HCT116 (cell line): ENCODE measurements around the gene TIPARP. TPM values are rescaled to one million over a fixed set of nuclear protein-coding genes. Genes with fewer than 3 reads are reported as not detected.

Experiments used
- ATAC-seq: fragments of 200-7000 bp; cut with Tn5 transposase; 2 replicates; pipeline ENCODE4 v1.9.1; 2020; ENCODE audit warnings: mild to moderate bottlenecking, moderate library complexity
- BruUV-seq: library from RNA; stranded (reverse); fragments of 400-500 nt; replicated peaks from 2 replicates; lab custom pipeline; 2021; lab: Mats Ljungman, UMichigan
- CTCF ChIA-PET: fragments of 300-600 bp; sonication (Branson Sonifier 250); formaldehyde crosslinking; loops from one replicate; lab custom pipeline; 2021; ENCODE audit warnings: antibody characterized with exemption; lab: Charles Lee
- POLR2A ChIA-PET: fragments of 300-600, 350-600 bp; sonication (Branson Sonifier 250); formaldehyde crosslinking; loops from one replicate; lab custom pipeline; 2021; ENCODE audit warnings: antibody characterized with exemption; lab: Charles Lee
- RAD21 ChIA-PET, 2 experiments: fragments of 300-600 bp; sonication (Branson Sonifier 250); formaldehyde crosslinking; loops; one replicate each; lab custom pipeline; 2023; ENCODE audit warnings: low total read pairs in 2 of 2; ENCODE audit not compliant: uncharacterized antibody in 2 of 2, unreplicated experiment in 2 of 2, low non-redundant PET in 1 of 2; lab: Charles Lee
- DNase-seq: peaks from one replicate; pipeline ENCODE4 v3.0.0-alpha.2; 2010; ENCODE audit warnings: low read depth, low spot score
- H2AFZ ChIP-seq: fragments of 200-600 bp; shearing (Covaris generic), sonication (generic); 2 replicates; pipeline ENCODE4 v1.6.1; 2017; ENCODE audit warnings: low read depth, mixed run types, mixed read lengths, antibody characterized with exemption, low read length; ENCODE audit not compliant: poor library complexity, severe bottlenecking
- H3K27ac ChIP-seq: 2 replicates; pipeline ENCODE4 v1.5.1; 2012; ENCODE audit warnings: low read depth, low read length
- H3K27me3 ChIP-seq: fragments of 200-600 bp; sonication (generic); 2 replicates; pipeline ENCODE4 v1.6.1; 2016; ENCODE audit warnings: mixed run types, low read length, mixed read lengths; ENCODE audit not compliant: insufficient read depth
- H3K36me3 ChIP-seq, 2 experiments: fragments of 200-500 bp in 1 of 2; fragments of 200-600 bp in 1 of 2; sonication (Bioruptor generic) in 1 of 2; sonication (generic) in 1 of 2; 2 replicates each; pipeline versions ENCODE4 v1.5.1 to v1.6.1; 2014 to 2016; ENCODE audit warnings: low read length in 2 of 2, inconsistent platforms in 1 of 2, mixed read lengths in 1 of 2, mixed run types in 1 of 2; ENCODE audit not compliant: insufficient read depth in 2 of 2, control insufficient read depth in 1 of 2
- H3K4me1 ChIP-seq, 2 experiments: fragments of 200-600 bp in 1 of 2; sonication (generic) in 1 of 2; 2 replicates each; pipeline versions ENCODE4 v1.5.1 to v1.6.1; 2012 to 2017; ENCODE audit warnings: low read length in 2 of 2, inconsistent platforms in 1 of 2, mild to moderate bottlenecking in 1 of 2, mixed read lengths in 1 of 2, mixed run types in 1 of 2, moderate library complexity in 1 of 2; ENCODE audit not compliant: insufficient read depth in 2 of 2, control insufficient read depth in 1 of 2
- H3K4me2 ChIP-seq: fragments of 200-600 bp; sonication (generic); 2 replicates; pipeline ENCODE4 v1.6.1; 2017; ENCODE audit warnings: mixed run types, low read length, mixed read lengths
- H3K4me3 ChIP-seq, 2 experiments: fragments of 200-600 bp in 1 of 2; sonication (generic) in 1 of 2; replicated peaks in 1 of 2; 2 replicates each; pipeline ENCODE4 v1.5.1; 2011 to 2016; ENCODE audit warnings: low read length in 2 of 2, control low read depth in 1 of 2, low read depth in 1 of 2, mild to moderate bottlenecking in 1 of 2, mixed read lengths in 1 of 2, mixed run types in 1 of 2
- H3K79me2 ChIP-seq: fragments of 200-600 bp; sonication (generic); 2 replicates; pipeline ENCODE4 v1.6.1; 2017; ENCODE audit warnings: mild to moderate bottlenecking, mixed run types, low read length, moderate library complexity, mixed read lengths; ENCODE audit not compliant: insufficient read depth
- H3K9ac ChIP-seq: fragments of 200-600 bp; sonication (generic); 2 replicates; pipeline ENCODE4 v1.6.1; 2016; ENCODE audit warnings: low read length, mixed read lengths
- H3K9me2 ChIP-seq: fragments of 200-600 bp; sonication (generic), shearing (Covaris generic); 2 replicates; pipeline ENCODE4 v1.6.1; 2017; ENCODE audit warnings: mixed run types, mild to moderate bottlenecking, moderate library complexity; ENCODE audit not compliant: insufficient read depth
- H3K9me3 ChIP-seq, 2 experiments: fragments of 200-500 bp in 1 of 2; fragments of 200-600 bp in 1 of 2; sonication (Bioruptor generic) in 1 of 2; sonication (generic) in 1 of 2; 2 replicates each; pipeline ENCODE4 v1.6.1; 2014 to 2017; ENCODE audit warnings: low read length in 2 of 2, mixed read lengths in 2 of 2, inconsistent platforms in 1 of 2, low read depth in 1 of 2, mild to moderate bottlenecking in 1 of 2, mixed run types in 1 of 2, moderate library complexity in 1 of 2; ENCODE audit not compliant: control insufficient read depth in 1 of 2, insufficient read depth in 1 of 2
- H4K20me1 ChIP-seq: fragments of 200-600 bp; sonication (generic), shearing (Covaris generic); 2 replicates; pipeline ENCODE4 v1.6.1; 2017; ENCODE audit warnings: mixed run types, mild to moderate bottlenecking, moderate library complexity; ENCODE audit not compliant: insufficient read depth
- CBX3 ChIP-seq: IDR thresholded peaks from 2 replicates; pipeline ENCODE4 v1.6.1; 2012; ENCODE audit warnings: low read depth
- CEBPB ChIP-seq: IDR thresholded peaks from 2 replicates; pipeline ENCODE4 v1.6.1; 2012; ENCODE audit warnings: low read depth
- EGR1 ChIP-seq: IDR thresholded peaks from 2 replicates; pipeline ENCODE4 v1.6.1; 2012; ENCODE audit warnings: low read depth
- EZH2phosphoT487 ChIP-seq: fragments of 200-600 bp; IDR thresholded peaks from 2 replicates; pipeline ENCODE4 v1.6.1; 2018; ENCODE audit warnings: antibody characterized with exemption, borderline replicate concordance
- FOSL1 ChIP-seq: IDR thresholded peaks from 2 replicates; pipeline ENCODE4 v1.6.1; 2012; ENCODE audit warnings: low read depth
- JUND ChIP-seq: IDR thresholded peaks from 2 replicates; pipeline ENCODE4 v1.6.1; 2012
- POLR2A ChIP-seq: IDR thresholded peaks from 2 replicates; pipeline ENCODE4 v1.7.0; 2011; ENCODE audit warnings: borderline replicate concordance; ENCODE audit not compliant: insufficient read depth, insufficient read length; ENCODE audit errors: extremely low read depth
- RAD21 ChIP-seq: IDR thresholded peaks from 2 replicates; pipeline ENCODE4 v1.6.1; 2012; ENCODE audit warnings: low read depth, mild to moderate bottlenecking
- SP1 ChIP-seq: IDR thresholded peaks from 2 replicates; pipeline ENCODE4 v1.6.1; 2012; ENCODE audit warnings: low read depth
- SRF ChIP-seq: IDR thresholded peaks from 2 replicates; pipeline ENCODE4 v1.6.1; 2012; ENCODE audit warnings: low read depth
- TCF7L2 ChIP-seq: IDR thresholded peaks from 2 replicates; pipeline ENCODE4 v1.7.0; 2011; ENCODE audit warnings: borderline replicate concordance, inconsistent platforms; ENCODE audit not compliant: insufficient read depth, insufficient read length; ENCODE audit errors: extremely low read depth
- YY1 ChIP-seq: IDR thresholded peaks from 2 replicates; pipeline ENCODE4 v1.6.1; 2011; ENCODE audit warnings: low read length, low read depth, moderate library complexity, mild to moderate bottlenecking; ENCODE audit not compliant: insufficient replicate concordance; ENCODE audit errors: extremely low read depth
- intact Hi-C: fragments of 100-400 bp; cut with micrococcal nuclease; formaldehyde crosslinking; loops from 2 replicates; pipeline ENCODE4 v1.10.0; 2022
- total RNA-seq: library from RNA; stranded (reverse); gene quantifications from one replicate; pipeline ENCODE4 v1.2.1, GENCODE V29; 2021; ENCODE audit not compliant: unreplicated experiment
- TF ChIP-seq, protein P1 (sequence below): IDR thresholded peaks from 2 replicates; pipeline ENCODE4 v1.6.1; 2011; ENCODE audit warnings: mild to moderate bottlenecking, low read length, moderate library complexity; ENCODE audit not compliant: insufficient replicate concordance; ENCODE audit errors: extremely low read depth
- TF ChIP-seq, protein P2 (sequence below): IDR thresholded peaks from 2 replicates; pipeline ENCODE4 v1.6.1; 2012
- TF ChIP-seq, protein P3 (sequence below): IDR thresholded peaks from 2 replicates; pipeline ENCODE4 v1.6.1; 2012

TIPARP gene
- total RNA-seq, 1 experiment from 2014 or later = 51.3 TPM

DNA sequence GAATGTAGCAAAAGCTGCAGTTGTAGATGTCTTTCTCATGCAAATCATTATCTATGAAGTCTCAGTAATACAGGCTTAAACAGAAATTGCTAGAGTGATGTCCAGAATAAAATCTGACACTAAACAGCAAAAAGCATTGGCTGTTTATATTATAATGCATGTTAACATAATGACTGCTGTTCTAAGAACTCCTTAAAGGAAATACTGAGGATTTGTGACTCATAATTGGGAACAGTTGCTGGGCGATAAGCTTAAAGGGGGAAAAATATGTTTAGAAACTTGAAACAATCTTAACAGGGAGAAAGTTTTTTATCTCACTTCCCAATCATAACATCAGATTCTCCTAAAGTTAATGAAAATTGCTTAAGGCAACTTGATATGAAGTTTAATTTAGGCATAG, 17.5 kb downstream of the TIPARP start:
- ChIA-PET POLR2A (no interaction called here), RAD21 (no interaction called here), CTCF (no interaction called here)
- peaks cover 100% of the 10 kb centered on the region for H3K79me2 ChIP-seq
- ATAC-seq = no peak
- peaks cover 20 to 50% of the 10 kb centered on the region in 2 experiments for H3K36me3 ChIP-seq
- DNase-seq = no peak
- no peaks in the 10 kb centered on the region for H3K9me2 ChIP-seq
- H3K27me3 ChIP-seq = no peaks in the 10 kb centered on the region
- no TSS peak for BruUV-seq
- TF ChIP-seq, protein P1, sequence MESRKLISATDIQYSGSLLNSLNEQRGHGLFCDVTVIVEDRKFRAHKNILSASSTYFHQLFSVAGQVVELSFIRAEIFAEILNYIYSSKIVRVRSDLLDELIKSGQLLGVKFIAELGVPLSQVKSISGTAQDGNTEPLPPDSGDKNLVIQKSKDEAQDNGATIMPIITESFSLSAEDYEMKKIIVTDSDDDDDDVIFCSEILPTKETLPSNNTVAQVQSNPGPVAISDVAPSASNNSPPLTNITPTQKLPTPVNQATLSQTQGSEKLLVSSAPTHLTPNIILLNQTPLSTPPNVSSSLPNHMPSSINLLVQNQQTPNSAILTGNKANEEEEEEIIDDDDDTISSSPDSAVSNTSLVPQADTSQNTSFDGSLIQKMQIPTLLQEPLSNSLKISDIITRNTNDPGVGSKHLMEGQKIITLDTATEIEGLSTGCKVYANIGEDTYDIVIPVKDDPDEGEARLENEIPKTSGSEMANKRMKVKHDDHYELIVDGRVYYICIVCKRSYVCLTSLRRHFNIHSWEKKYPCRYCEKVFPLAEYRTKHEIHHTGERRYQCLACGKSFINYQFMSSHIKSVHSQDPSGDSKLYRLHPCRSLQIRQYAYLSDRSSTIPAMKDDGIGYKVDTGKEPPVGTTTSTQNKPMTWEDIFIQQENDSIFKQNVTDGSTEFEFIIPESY = no peak
- TF ChIP-seq POLR2A (no peak), SRF (no peak), CEBPB (no peak), TCF7L2 (no peak), RAD21 (no peak), EGR1 (no peak), FOSL1 (no peak), CBX3 (no peak), SP1 (no peak), JUND (no peak), EZH2phosphoT487 (no peak), YY1 (no peak)
- TF ChIP-seq, protein P2, sequence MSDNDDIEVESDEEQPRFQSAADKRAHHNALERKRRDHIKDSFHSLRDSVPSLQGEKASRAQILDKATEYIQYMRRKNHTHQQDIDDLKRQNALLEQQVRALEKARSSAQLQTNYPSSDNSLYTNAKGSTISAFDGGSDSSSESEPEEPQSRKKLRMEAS = no peak
- TF ChIP-seq, protein P3, sequence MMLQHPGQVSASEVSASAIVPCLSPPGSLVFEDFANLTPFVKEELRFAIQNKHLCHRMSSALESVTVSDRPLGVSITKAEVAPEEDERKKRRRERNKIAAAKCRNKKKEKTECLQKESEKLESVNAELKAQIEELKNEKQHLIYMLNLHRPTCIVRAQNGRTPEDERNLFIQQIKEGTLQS = no peak
- no peak overlapping the region for H2AFZ ChIP-seq
- H3K4me3 ChIP-seq = no peak overlapping the region
- peaks cover 74% of the 10 kb centered on the region; the same call in 1 of the 2 replicates for H4K20me1 ChIP-seq
- no peaks in the 10 kb centered on the region for H3K9me3 ChIP-seq
- no peak overlapping the region for H3K4me2 ChIP-seq
- intact Hi-C loops = no loop called here
- H3K9ac ChIP-seq = no peak overlapping the region
- H3K4me1 ChIP-seq = peaks cover 0 to 32% of the 10 kb centered on the region in 2 experiments; a peak in 1 of 4 replicates
- H3K27ac ChIP-seq = no peak overlapping the region
